ENCODE measurements around the gene CDK17.

The CDK17 gene

GRCh38 chr12:96235484-96235826, 164.8 kb downstream of the CDK17 start:
- DNase-seq = peak in 1 of 3 experiments; percentile 38

GRCh38 chr12:96234591-96235483, 165.4 kb downstream of the CDK17 start:
- peak in 1 of 3 experiments; percentile 38 for DNase-seq

GRCh38 chr12:96233939-96234461, 166.2 kb downstream of the CDK17 start:
- peak in 1 of 3 experiments; percentile 15 for DNase-seq

GRCh38 chr12:96233168-96233567, 167.1 kb downstream of the CDK17 start:
- no peak for DNase-seq

- no peak for DNase-seq
These were observed 169.6 kb downstream of the CDK17 start for GRCh38 chr12:96230646-96231045.

GRCh38 chr12:96228566-96229248, 171.5 kb downstream of the CDK17 start:
- no peak for DNase-seq

Measured in NCI-H1417 (cell line).